IPS-11a (cell line): ENCODE measurements around the gene CFAP410.

Source experiments
- H3K4me3 ChIP-seq: one replicate; pipeline ENCODE4 v1.5.1; 2013; ENCODE audit warnings: low read depth, low read length, control low read depth

The CFAP410 gene

GRCh38 chr21:44331650-44332307 is 7.4 kb downstream of the CFAP410 start:
- no peak overlapping the region for H3K4me3 ChIP-seq

GRCh38 chr21:44331209-44331608 is 8.0 kb downstream of the CFAP410 start:
- no peak overlapping the region for H3K4me3 ChIP-seq

- no peak overlapping the region for H3K4me3 ChIP-seq
These were observed 8.5 kb downstream of the CFAP410 start for GRCh38 chr21:44330698-44331097.

- H3K4me3 ChIP-seq = no peak overlapping the region
These were observed 9.1 kb downstream of the CFAP410 start for GRCh38 chr21:44329971-44330681.

- H3K4me3 ChIP-seq = no peak overlapping the region
These were observed 9.9 kb downstream of the CFAP410 start for GRCh38 chr21:44329086-44329889.

DNA sequence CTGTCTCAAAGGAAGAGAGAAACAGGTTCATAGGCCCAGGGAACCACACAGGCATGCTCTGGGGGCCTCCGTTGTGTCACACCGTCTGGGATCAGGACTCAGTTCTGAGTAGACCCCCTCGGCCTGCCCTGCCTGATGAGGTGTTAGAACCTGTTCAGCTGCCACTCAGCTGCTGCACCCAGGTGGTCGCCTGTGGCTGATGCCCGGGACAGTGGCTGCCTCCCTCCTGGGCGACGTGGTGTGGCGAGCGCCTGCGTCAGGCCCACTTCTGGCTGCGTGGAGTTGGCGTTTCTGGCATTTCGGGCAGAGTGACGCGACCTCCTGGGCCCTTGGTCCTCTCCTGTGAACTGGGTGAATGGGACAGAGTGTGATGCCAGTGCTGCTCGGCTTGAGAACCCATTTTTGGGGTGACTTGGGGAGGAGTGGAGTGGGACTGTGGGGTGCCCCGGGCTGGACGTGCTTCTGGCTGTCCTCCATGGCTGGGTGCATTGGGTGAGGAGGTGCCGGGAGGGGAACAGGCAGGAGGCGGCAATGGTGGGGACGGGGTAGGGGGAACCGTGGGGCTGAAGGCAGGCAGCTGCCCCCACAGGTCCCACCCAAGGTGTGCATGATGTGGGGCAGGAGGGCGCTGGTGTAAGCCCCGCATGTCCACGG is 10.8 kb downstream of the CFAP410 start:
- H3K4me3 ChIP-seq = no peak overlapping the region

DNA sequence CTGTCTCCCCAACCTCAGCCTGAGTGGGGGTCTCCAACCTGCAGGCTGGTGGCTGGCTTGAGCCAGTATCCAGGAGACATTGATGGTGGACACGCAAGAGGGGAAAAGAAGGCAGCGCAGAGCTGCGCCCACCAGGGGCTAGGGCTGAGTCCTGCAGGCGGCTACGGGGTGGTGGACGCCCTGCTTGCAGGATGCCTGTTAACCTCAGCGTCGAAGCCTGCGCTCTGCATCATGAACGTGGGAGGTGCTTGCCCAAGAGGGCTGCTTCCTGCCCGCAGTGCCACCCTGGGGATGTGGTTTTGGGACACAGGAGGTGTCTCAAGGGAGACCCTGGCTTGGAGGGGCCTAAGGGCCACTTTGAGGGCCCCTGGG is 11.6 kb downstream of the CFAP410 start:
- H3K4me3 ChIP-seq = no peak overlapping the region

DNA sequence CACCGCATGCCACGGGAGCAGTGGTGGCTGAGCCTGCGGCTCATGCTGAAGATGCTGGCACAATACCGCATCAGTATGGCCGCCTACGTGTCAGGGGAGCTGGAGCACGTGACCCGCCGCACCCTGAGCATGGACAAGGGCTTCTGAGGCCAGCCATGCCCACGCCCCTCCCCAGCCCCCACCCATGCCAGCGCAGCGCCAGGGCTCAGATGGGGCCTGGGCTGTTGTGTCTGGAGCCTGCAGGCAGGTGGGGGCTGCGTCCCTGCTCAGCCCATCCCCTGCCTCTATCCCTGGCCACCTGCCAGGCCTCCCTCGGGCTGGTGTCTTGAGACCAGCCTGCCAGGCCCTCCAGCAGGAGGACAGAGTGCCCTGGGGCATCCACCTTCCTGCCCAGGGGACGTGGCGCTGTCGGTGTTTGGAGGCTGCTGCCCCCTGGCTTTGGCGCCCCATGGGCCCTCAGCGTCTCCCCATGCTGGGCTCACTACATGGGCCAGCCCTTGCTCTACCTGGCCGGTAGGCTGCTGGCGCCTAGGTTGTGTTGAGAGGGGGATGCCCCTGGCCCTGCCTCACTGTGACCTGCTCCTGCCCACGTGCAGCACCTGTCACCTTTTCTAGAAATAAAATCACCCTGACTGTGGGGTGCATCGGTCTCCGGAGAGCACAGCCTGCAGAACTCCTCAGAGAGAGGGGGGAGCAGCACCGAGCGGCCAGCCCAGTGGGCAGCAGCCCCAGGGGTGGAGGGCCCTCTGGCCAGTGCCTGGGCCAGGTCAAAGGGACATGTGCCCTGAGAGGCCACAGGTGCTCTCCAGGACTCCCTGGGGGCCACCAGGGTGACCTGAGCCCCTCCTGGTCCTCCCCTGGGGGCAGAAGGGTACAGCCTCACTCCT is 12.2 kb downstream of the CFAP410 start:
- H3K4me3 ChIP-seq = no peak overlapping the region

GRCh38 chr21:44326272-44326647 is 12.9 kb downstream of the CFAP410 start:
- no peak overlapping the region for H3K4me3 ChIP-seq

DNA sequence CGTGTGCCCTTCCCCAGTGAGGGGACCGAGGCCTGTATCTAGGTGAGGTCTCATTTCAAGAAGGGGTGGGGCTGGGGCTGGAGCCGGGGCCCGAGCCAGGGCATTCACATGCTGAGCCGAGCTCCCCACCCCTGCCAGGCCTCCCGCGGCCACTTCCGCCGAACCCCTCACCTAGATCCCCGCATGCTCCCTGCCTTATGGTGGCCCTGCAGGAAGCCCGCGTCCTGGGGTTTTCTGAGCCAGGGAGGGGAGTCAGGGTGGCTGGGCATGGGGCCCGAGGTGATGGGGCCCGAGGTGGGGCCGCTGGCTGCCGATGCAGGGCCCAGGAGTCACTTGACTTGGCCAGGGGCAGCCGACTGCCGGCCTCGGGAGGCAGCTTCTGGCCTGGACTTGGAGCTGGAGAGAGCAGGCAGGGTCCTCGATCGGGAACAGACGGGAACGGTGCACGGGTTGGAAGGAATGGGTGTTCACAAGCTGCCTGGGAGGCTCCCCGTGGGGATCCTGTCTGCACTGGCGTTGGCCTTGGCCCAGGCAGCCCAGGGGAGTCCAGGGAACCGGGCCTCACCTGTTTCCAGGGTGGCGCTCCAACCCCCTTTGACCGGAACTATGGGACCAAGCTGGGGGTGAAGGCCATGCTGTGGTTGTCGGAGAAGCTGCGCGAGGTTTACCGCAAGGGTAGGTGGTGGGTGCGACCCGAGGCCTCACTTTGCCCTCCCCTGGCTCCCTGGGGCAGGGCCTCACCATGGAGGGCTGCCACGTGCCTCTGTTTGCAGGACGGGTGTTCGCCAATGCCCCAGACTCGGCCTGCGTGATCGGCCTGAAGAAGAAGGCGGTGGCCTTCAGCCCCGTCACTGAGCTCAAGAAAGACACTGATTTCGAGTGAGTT is 13.6 kb downstream of the CFAP410 start:
- no peak overlapping the region for H3K4me3 ChIP-seq

DNA sequence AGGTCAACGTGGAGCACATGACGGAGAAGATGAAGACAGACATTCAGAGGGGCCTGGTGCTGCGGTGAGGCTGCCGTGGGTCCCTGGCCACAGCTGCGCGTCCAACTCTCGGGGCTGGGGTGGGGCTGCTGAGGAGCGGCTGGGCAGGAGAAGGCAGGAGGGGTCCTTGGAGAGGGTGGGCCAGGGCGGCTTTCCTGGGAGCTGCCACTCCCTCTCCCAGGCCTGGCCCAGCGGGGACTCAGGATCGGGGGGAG is 14.4 kb downstream of the CFAP410 start:
- no peak overlapping the region for H3K4me3 ChIP-seq

- H3K4me3 ChIP-seq = no peak overlapping the region
These were observed 14.9 kb downstream of the CFAP410 start for GRCh38 chr21:44324106-44324853.

DNA sequence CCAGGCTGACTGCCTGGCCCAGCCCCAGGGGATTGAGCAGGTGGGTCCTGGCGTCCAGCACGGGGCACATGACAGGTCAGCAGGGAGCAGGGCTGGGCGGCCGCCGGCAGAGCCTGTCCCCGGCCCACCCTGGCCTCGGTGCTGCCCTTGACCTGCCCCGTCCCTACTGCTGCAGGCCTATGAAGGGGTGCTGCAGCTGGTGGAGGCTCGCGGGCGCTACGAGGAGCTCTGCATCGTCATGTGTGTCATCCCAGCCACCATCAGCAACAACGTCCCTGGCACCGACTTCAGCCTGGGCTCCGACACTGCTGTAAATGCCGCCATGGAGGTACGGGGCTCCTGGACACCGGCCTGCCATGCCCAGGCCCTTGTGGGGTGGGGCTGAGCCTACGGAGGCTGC is 15.6 kb downstream of the CFAP410 start:
- no peak overlapping the region for H3K4me3 ChIP-seq

DNA sequence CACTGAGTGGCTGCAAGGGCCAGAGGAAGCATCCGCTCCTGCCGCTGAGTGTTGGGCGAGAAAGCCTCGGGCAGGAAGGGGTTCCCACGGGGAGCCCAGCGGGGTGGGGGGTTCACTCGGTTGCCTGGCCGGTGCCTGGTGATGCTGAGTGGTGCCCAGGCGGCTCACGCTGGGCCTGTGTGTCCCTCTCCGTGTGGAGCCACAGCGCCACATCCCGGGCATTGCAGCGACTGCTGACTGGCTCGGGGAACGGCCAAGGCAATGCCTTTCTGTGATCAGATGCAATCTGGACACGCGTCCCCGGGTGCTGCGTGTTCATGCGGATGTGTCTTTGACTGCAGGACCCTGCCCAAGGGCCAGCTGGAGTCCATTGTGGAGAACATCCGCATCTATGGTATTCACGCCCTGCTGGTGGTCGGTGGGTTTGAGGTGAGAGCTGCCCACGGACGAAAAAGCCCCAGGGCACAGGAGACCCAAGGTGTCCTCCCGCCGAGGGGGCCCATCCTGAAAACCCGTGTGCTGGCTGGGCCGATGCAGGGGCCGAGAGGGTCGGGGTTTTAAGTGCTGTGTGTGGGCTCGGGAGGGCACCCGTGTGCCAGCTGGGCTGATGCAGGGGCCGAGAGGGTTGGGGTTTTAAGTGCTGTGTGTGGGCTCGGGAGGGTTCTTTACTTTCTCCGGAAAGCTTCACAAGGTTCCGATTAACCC is 16.4 kb downstream of the CFAP410 start:
- no peak overlapping the region for H3K4me3 ChIP-seq

DNA sequence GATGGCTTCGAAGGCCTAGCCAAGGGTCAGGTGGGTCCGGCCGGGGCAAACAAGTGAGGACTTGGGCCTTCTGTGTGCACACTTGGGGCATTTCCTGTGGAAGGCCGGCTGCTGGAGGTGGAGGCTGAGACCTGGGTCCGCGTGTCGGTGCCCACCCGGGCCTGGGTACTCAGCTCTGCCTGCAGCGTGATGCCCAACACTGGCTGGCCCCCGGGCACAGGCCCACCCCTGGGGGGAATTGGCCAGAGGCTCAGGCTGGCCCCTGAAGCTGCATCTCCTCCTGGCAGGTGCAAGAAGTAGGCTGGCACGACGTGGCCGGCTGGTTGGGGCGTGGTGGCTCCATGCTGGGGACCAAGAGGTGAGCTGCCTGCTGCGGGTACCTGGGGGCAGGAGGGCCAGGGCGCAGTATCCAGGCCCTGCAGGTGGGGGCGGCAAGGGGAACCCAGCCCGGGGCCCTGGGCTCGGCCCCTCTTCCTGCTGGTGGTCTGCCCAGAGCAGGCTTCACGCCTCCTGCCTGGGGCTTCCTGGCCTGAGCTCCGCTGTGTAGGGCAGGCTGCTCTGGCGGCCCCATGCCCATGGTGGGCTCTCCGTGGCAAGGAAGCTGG is 17.2 kb downstream of the CFAP410 start:
- H3K4me3 ChIP-seq = no peak overlapping the region

- no peak overlapping the region for H3K4me3 ChIP-seq
These were observed 18.3 kb downstream of the CFAP410 start for GRCh38 chr21:44320847-44321246.

DNA sequence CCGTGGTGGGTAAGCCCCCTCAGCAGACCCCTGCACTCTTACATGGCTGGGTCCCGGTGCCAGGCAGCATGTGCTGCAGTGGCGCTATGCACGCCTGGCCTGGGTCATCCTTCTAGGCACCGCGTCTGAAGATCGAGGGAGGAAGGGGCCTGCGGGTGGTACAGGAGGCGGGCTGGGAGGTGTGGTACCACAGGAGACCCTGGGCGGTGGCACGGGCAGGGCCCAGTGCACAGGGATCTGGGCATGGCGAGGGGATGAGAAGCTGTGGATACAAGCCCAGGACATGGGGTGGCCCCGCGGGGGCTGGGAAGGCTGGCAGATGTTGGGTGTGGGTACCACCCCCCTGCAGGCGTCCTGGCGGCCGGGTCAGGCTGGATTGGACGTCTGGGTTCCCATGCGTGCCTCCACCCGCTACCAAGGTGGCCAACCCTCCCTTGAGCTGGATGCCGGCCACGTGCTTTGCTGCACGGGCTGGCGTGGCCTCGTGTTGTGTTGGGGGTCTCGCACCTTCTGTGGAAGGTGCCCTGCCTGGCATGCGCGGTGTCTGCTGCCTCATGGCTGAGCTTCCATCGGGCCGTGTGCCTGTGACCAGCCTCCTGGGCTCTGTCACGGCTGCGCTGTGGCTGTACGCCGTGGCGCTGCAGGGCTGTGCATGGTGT is 19.7 kb downstream of the CFAP410 start:
- no peak overlapping the region for H3K4me3 ChIP-seq
